Body of pancreas (tissue), 4 donors: ENCODE data around the gene TPO.

Source experiments
- CTCF ChIP-seq, 7 experiments: fragments of 450-650 bp in 4 of 7; fragments of 200-600 bp in 3 of 7; sonication (generic) in 3 of 7; IDR thresholded peaks; one replicate each; pipeline ENCODE4 v1.5.1; 2016 to 2019; ENCODE audit warnings: antibody characterized with exemption in 7 of 7
- POLR2A ChIP-seq, 3 donors: fragments of 450-650 bp; IDR thresholded peaks; one replicate each; pipeline ENCODE4 v1.6.1; 2016; ENCODE audit warnings: antibody characterized with exemption in 3 of 3, mild to moderate bottlenecking in 2 of 3

GRCh38 chr2:1436369-1436768, 23.1 kb downstream of the TPO start:
- TF ChIP-seq CTCF (IDR thresholded peaks at IDR 0.05) = no peak
- TF ChIP-seq POLR2A (IDR thresholded peaks at IDR 0.05) = no peak
